GM10847 (cell line): Measurements from ENCODE around the gene CGN.

Experiments used
- POLR2A ChIP-seq: IDR thresholded peaks from 2 replicates; pipeline ENCODE4 v1.6.1; 2011; ENCODE audit not compliant: insufficient read length; ENCODE audit errors: extremely low read depth

Gene CGN

GRCh38 chr1:151549199-151549598, 38.0 kb downstream of the CGN start:
- no peak for TF ChIP-seq POLR2A

- TF ChIP-seq POLR2A, result no peak
These were observed 42.5 kb downstream of the CGN start for GRCh38 chr1:151553659-151554058.

- TF ChIP-seq POLR2A, result no peak
These were observed 44.9 kb downstream of the CGN start for GRCh38 chr1:151556052-151556451.

GRCh38 chr1:151562661-151563060, 51.5 kb downstream of the CGN start:
- no peak for TF ChIP-seq POLR2A

- TF ChIP-seq POLR2A, result no peak
These were observed 52.2 kb downstream of the CGN start for GRCh38 chr1:151563376-151563775.

GRCh38 chr1:151565502-151566189, 54.5 kb downstream of the CGN start:
- no peak for TF ChIP-seq POLR2A

- no peak for TF ChIP-seq POLR2A
These were observed 57.5 kb downstream of the CGN start for GRCh38 chr1:151568626-151569088.

GRCh38 chr1:151570819-151571218, 59.6 kb downstream of the CGN start:
- TF ChIP-seq POLR2A, result no peak

GRCh38 chr1:151574575-151575529, 63.7 kb downstream of the CGN start:
- TF ChIP-seq POLR2A, result no peak

- TF ChIP-seq POLR2A, result no peak
These were observed 66.0 kb downstream of the CGN start for GRCh38 chr1:151577173-151577572.

- TF ChIP-seq POLR2A, result no peak
These were observed 67.8 kb downstream of the CGN start for GRCh38 chr1:151578941-151579340.

- no peak for TF ChIP-seq POLR2A
These were observed 68.4 kb downstream of the CGN start for GRCh38 chr1:151579436-151580225.

- no peak for TF ChIP-seq POLR2A
These were observed 70.3 kb downstream of the CGN start for GRCh38 chr1:151581451-151581850.

GRCh38 chr1:151581921-151582320, 70.7 kb downstream of the CGN start:
- no peak for TF ChIP-seq POLR2A

- no peak for TF ChIP-seq POLR2A
These were observed 72.6 kb downstream of the CGN start for GRCh38 chr1:151583796-151584195.
